Stimulated activated naive B cell treated with anti-CD40 and anti-IgM and Interleukin-4, amounts not matched to agents 10 μg/mL and 1 μg/mL and 100 μg/mL, for 72 hours (primary cell): ENCODE data around the gene CHD2.
A peak's percentile ranks its signal among the peaks of the same experiment; 100 is the strongest.
"Not testable (repeated sequence)": the region's sequence is repeated elsewhere in the genome, so short reads cannot be mapped to it uniquely, and the experiment has no call there.

Source experiments
- ATAC-seq, 2 donors: fragments of 150-1000 bp; cut with Tn5 transposase; replicated peaks; 2 replicates each; pipeline ENCODE4 v1.10.0; 2021; ENCODE audit warnings: moderate library complexity in 1 of 2
- DNase-seq: peaks from one replicate; pipeline ENCODE4 v3.0.0; 2021
- H3K27ac Mint-ChIP-seq: one replicate; pipeline ENCODE4 v1.8.0; 2022; ENCODE audit warnings: mild to moderate bottlenecking, mixed read lengths
- H3K27me3 Mint-ChIP-seq, 2 donors: one replicate each; pipeline ENCODE4 v1.8.0; 2022; ENCODE audit warnings: mixed read lengths in 2 of 2
- H3K36me3 Mint-ChIP-seq, 2 donors: one replicate each; pipeline ENCODE4 v1.8.0; 2022; ENCODE audit warnings: mixed read lengths in 2 of 2, mild to moderate bottlenecking in 1 of 2
- H3K4me1 Mint-ChIP-seq, 2 donors: one replicate each; pipeline ENCODE4 v1.8.0; 2022; ENCODE audit warnings: mixed read lengths in 2 of 2, mild to moderate bottlenecking in 1 of 2
- H3K4me3 Mint-ChIP-seq, 2 donors: one replicate each; pipeline ENCODE4 v1.8.0; 2022; ENCODE audit warnings: mild to moderate bottlenecking in 2 of 2, mixed read lengths in 2 of 2, moderate library complexity in 1 of 2
- H3K9me3 Mint-ChIP-seq, 2 donors: one replicate each; pipeline ENCODE4 v1.8.0; 2022; ENCODE audit warnings: mixed read lengths in 2 of 2, mild to moderate bottlenecking in 1 of 2

The CHD2 gene

GRCh38 chr15:93025625-93025982 is 125.5 kb downstream of the CHD2 start:
- Mint-ChIP-seq H3K27me3 (no peaks in the 10 kb centered on the region), H3K9me3 (no peaks in the 10 kb centered on the region), H3K36me3 (peaks cover 49 to 68% of the 10 kb centered on the region in 2 donors), H3K27ac (peak overlapping the region; percentile 72), H3K4me1 (peaks cover 37 to 68% of the 10 kb centered on the region in 2 donors), H3K4me3 (no peak overlapping the region)
- no peak for ATAC-seq
- DNase-seq, result no peak

GRCh38 chr15:93026380-93026817 is 126.3 kb downstream of the CHD2 start:
- no peak for ATAC-seq
- H3K27me3 Mint-ChIP-seq, result no peaks in the 10 kb centered on the region
- H3K9me3 Mint-ChIP-seq, result no peaks in the 10 kb centered on the region
- DNase-seq, result no peak
- H3K36me3 Mint-ChIP-seq, result peaks cover 45 to 62% of the 10 kb centered on the region in 2 donors
- H3K27ac Mint-ChIP-seq, result peak overlapping the region; percentile 68
- no peak overlapping the region for H3K4me3 Mint-ChIP-seq
- H3K4me1 Mint-ChIP-seq, result peaks cover 37 to 67% of the 10 kb centered on the region in 2 donors

- H3K4me1 Mint-ChIP-seq, result peaks cover 37 to 59% of the 10 kb centered on the region in 2 donors
- H3K4me3 Mint-ChIP-seq, result no peak overlapping the region
- ATAC-seq, result no peak
- no peaks in the 10 kb centered on the region for H3K27me3 Mint-ChIP-seq
- peaks cover 36 to 52% of the 10 kb centered on the region in 2 donors for H3K36me3 Mint-ChIP-seq
- DNase-seq, result no peak
- no peak overlapping the region for H3K27ac Mint-ChIP-seq
- no peaks in the 10 kb centered on the region for H3K9me3 Mint-ChIP-seq
Measured at GRCh38 chr15:93027413-93027812, 127.3 kb downstream of the CHD2 start.

GRCh38 chr15:93028111-93028631 is 128.0 kb downstream of the CHD2 start:
- Mint-ChIP-seq H3K36me3 (peaks cover 29 to 45% of the 10 kb centered on the region in 2 donors), H3K27ac (peak overlapping the region; percentile 83)

GRCh38 chr15:93028632-93029213 is 128.6 kb downstream of the CHD2 start:
- Mint-ChIP-seq H3K36me3 (peaks cover 23 to 39% of the 10 kb centered on the region in 2 donors), H3K27ac (peak overlapping the region; percentile 83), H3K9me3 (no peaks in the 10 kb centered on the region), H3K4me1 (peaks cover 28 to 46% of the 10 kb centered on the region in 2 donors), H3K4me3 (no peak overlapping the region), H3K27me3 (no peaks in the 10 kb centered on the region)
- ATAC-seq (no peak), DNase-seq (no peak)

More at GRCh38 chr15:93028111-93028631, 128.0 kb downstream of the CHD2 start:
- ATAC-seq (no peak), DNase-seq (no peak)
- H3K4me1 Mint-ChIP-seq, result peaks cover 33 to 51% of the 10 kb centered on the region in 2 donors
- H3K27me3 Mint-ChIP-seq, result no peaks in the 10 kb centered on the region
- H3K4me3 Mint-ChIP-seq, result no peak overlapping the region
- no peaks in the 10 kb centered on the region for H3K9me3 Mint-ChIP-seq

DNA sequence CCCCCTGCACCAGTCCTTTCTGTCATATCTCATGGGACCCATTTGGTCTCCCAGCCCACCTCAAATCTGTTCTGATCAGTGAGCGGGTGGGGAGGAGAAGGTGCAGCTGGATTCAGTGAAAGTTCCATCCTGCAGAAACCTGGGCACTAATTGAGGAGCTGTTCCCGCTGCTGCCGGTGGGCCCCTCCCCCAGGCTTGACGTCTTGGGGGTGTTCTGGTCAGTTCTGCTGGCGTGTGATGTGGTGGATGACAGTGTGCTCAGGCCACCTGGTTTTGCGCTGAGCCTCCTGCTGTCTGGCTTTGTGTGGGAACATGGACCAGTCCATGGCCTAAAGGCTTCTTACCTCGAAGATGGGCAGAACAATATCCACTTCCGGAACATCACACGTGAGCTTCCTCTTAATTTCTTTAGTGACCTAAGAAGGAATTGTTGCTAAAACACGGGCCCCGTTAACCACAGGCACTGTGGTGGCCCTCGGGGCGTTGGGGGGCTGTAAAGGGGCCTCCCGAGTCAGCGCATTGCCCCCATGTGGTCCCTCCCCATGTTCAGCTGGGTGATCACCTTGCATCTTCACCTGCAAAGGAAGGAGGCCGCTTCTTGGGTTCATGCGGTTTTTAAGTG is 129.2 kb downstream of the CHD2 start:
- Mint-ChIP-seq H3K27ac (peak overlapping the region; percentile 83), H3K9me3 (no peaks in the 10 kb centered on the region), H3K4me3 (no peak overlapping the region), H3K27me3 (no peaks in the 10 kb centered on the region), H3K36me3 (peaks cover 23 to 35% of the 10 kb centered on the region in 2 donors), H3K4me1 (peaks cover 27 to 44% of the 10 kb centered on the region in 2 donors)
- no peak for DNase-seq
- ATAC-seq, result peak in 1 of 2 donors; percentile 3

DNA sequence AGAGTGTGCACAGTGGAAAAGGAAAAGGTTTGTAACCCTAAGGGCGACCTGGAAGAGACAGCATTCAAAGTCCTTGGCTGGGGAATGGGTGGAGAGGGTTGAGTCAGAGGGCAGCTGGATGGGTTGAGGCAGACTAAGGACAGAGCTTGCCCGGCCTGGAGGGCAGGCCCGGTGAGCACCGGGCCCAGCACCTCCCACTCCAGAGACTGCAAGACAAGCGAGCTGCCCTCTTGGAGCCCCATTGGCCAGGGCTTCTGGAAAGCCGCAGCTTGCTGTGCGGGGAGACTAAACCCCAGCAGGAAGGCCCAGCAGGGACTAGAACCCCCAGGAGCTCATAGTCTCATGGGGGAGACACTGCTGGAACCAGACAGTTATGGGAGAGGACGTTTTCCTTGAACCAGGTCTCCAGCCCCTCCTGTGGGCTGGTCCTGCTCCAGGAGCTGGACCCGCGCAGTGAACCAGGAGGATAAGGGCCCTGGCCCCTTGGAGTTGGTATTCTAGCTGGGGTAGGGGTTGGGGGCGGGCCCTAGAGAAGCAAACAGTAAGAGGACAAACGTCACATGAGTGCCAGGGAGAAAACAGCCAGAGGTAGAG is 129.8 kb downstream of the CHD2 start:
- DNase-seq (no peak), ATAC-seq (peak; percentile 8)
- H3K27me3 Mint-ChIP-seq, result peaks cover 0 to under 1% of the 10 kb centered on the region in 2 donors
- H3K36me3 Mint-ChIP-seq, result peaks cover 17 to 29% of the 10 kb centered on the region in 2 donors
- no peaks in the 10 kb centered on the region for H3K9me3 Mint-ChIP-seq
- peaks cover 21 to 39% of the 10 kb centered on the region in 2 donors for H3K4me1 Mint-ChIP-seq
- H3K27ac Mint-ChIP-seq, result peak overlapping the region; percentile 79
- H3K4me3 Mint-ChIP-seq, result no peak overlapping the region

- peaks cover 0 to 6% of the 10 kb centered on the region in 2 donors for H3K27me3 Mint-ChIP-seq
- ATAC-seq, result peak; percentile 82 to 83
- H3K36me3 Mint-ChIP-seq, result peaks cover 13 to 22% of the 10 kb centered on the region in 2 donors
- no peaks in the 10 kb centered on the region for H3K9me3 Mint-ChIP-seq
- H3K4me3 Mint-ChIP-seq, result no peak overlapping the region
- peak overlapping the region; percentile 79 for H3K27ac Mint-ChIP-seq
- peak; percentile 44 for DNase-seq
- H3K4me1 Mint-ChIP-seq, result peaks cover 20 to 39% of the 10 kb centered on the region in 2 donors
Measured at GRCh38 chr15:93030430-93031102, 130.4 kb downstream of the CHD2 start.

DNA sequence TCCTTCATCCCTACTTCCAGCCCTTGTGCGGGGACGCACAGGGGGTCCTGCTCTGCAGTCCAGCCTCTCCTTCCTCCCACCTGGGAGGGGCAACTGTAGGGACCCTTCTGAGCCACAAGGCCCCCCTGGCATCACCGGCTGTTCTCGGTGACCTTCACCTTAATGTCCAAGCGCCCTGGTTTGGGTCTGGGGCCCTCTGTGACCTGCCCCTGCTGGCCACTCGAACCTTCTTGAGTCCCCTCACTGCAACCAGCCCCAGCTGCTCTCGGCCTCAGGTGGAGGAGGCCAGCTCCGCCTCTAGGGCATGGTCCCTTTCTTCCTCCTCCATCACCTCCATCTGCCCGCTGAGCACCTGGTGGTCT is 131.0 kb downstream of the CHD2 start:
- Mint-ChIP-seq H3K27ac (no peak overlapping the region), H3K27me3 (peaks cover 3 to 9% of the 10 kb centered on the region in 2 donors), H3K9me3 (no peaks in the 10 kb centered on the region)

DNA sequence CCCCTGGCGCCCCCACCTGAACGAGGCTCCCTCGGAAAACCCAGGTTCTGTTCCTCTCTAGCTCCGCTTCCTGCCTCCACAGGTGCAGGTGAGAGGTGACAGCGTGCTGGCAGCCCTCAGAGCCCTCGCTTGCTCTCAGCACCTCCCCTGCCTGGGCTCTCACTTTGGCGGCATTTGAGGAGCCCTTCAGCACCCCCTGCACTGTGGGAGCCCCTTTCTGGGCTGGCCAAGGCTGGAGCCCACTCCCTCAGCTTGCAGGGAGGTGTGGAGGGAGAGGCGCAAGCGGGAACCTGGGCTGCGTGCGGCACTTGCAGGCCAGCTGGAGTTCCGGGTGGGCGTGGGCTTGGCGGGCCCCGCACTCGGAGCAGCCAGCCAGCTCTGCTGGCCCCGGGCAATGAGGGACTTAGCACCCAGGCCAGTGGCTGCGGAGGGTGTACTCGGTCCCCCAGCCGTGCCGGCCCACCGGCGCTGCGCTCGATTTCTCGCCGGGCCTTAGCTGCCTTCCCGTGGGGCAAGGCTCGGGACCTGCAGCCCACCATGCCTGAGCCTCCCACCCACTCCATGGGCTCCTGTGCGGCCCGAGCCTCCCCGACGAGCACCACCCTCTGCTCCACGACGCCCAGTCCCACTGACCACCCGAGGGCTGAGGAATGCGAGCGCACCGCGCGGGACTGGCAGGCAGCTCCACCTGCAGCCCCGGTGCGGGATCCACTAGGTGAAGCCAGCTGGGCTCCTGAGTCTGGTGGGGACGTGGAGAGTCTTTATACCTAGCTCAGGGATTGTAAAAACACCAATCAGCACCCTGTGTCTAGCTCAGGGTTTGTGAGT is 131.6 kb downstream of the CHD2 start:
- not testable (repeated sequence) for ATAC-seq, DNase-seq, H3K9me3 Mint-ChIP-seq, H3K4me3 Mint-ChIP-seq
- H3K27ac Mint-ChIP-seq, result peak overlapping the region; percentile 17
- H3K27me3 Mint-ChIP-seq, result peaks cover 4 to 16% of the 10 kb centered on the region in 2 donors
- H3K36me3 Mint-ChIP-seq, result peaks cover 3 to 13% of the 10 kb centered on the region in 2 donors
- H3K4me1 Mint-ChIP-seq, result peaks cover 24 to 48% of the 10 kb centered on the region in 2 donors

More for the DNA sequence above, 131.0 kb downstream of the CHD2 start:
- Mint-ChIP-seq H3K4me3 (no peak overlapping the region), H3K4me1 (peaks cover 23 to 42% of the 10 kb centered on the region in 2 donors), H3K36me3 (peaks cover 10 to 20% of the 10 kb centered on the region in 2 donors)
- DNase-seq (no peak), ATAC-seq (no peak)

GRCh38 chr15:93032515-93033206 is 132.5 kb downstream of the CHD2 start:
- DNase-seq, ATAC-seq, H3K4me3 Mint-ChIP-seq, H3K27ac Mint-ChIP-seq, H3K9me3 Mint-ChIP-seq: not testable (repeated sequence)
- peaks cover 2 to 12% of the 10 kb centered on the region in 2 donors for H3K36me3 Mint-ChIP-seq
- H3K27me3 Mint-ChIP-seq, result peaks cover 7 to 25% of the 10 kb centered on the region in 2 donors
- H3K4me1 Mint-ChIP-seq, result peaks cover 24 to 48% of the 10 kb centered on the region in 2 donors

- peaks cover 12 to 27% of the 10 kb centered on the region in 2 donors for H3K27me3 Mint-ChIP-seq
- H3K36me3 Mint-ChIP-seq, result peaks cover 2 to 5% of the 10 kb centered on the region in 2 donors
- no peak overlapping the region for H3K27ac Mint-ChIP-seq
- no peak overlapping the region for H3K4me3 Mint-ChIP-seq
- ATAC-seq (no peak), DNase-seq (no peak)
- H3K4me1 Mint-ChIP-seq, result peaks cover 24 to 43% of the 10 kb centered on the region in 2 donors
- H3K9me3 Mint-ChIP-seq, result no peaks in the 10 kb centered on the region
Measured at GRCh38 chr15:93033434-93034045, 133.4 kb downstream of the CHD2 start.

DNA sequence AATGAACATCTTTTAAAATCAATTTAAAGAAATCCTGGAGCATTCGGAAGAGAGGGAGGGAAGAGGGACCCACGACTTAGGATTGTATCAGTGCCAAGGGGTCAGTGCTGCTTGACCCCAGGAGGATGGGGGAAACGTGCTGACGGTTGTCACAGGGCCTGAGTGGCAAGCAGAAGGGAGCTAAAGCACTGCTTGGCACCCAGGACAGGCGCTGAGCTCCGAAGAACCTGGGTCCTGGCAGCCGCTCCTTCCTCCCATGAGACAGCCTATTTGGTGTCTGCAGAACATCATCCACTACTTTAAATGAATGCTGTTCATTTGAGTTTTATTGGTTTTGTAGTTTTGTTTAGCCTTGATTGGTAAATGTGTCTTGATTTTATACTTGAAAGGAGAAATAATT is 134.4 kb downstream of the CHD2 start:
- DNase-seq (no peak), ATAC-seq (no peak)
- Mint-ChIP-seq H3K9me3 (peaks cover 0 to under 1% of the 10 kb centered on the region in 2 donors), H3K27ac (no peak overlapping the region), H3K4me3 (no peak overlapping the region), H3K27me3 (peaks cover 12 to 27% of the 10 kb centered on the region in 2 donors), H3K4me1 (peaks cover 21 to 33% of the 10 kb centered on the region in 2 donors), H3K36me3 (peaks cover 0 to 2% of the 10 kb centered on the region in 2 donors)
